Brain microvascular endothelial cell (primary cell): ENCODE results near the gene QPCT.

ENCODE experiments used
- DNase-seq: peaks from one replicate; pipeline ENCODE4 v3.0.0-alpha.2; 2020
- H3K27ac ChIP-seq: fragments of 250-450 bp; sonication (Bioruptor Pico); 2 replicates; pipeline ENCODE4 v1.5.1; 2020; ENCODE audit warnings: mild to moderate bottlenecking, moderate library complexity
- H3K27me3 ChIP-seq: fragments of 250-450 bp; sonication (Bioruptor Pico); replicated peaks from 2 replicates; pipeline ENCODE4 v1.5.1; 2020; ENCODE audit warnings: mild to moderate bottlenecking
- H3K36me3 ChIP-seq: fragments of 250-450 bp; sonication (Bioruptor Pico); replicated peaks from 2 replicates; pipeline ENCODE4 v1.5.1; 2020; ENCODE audit warnings: mild to moderate bottlenecking
- H3K4me3 ChIP-seq: 2 replicates; pipeline ENCODE4 v1.5.1; 2011; ENCODE audit warnings: low read depth, mild to moderate bottlenecking, control low read depth, low read length, moderate library complexity
- CTCF ChIP-seq: IDR thresholded peaks from 2 replicates; pipeline ENCODE4 v1.5.1; 2011; ENCODE audit warnings: low read depth, mild to moderate bottlenecking, moderate library complexity, low read length, control low read depth, inconsistent platforms; ENCODE audit errors: missing control alignments
- in situ Hi-C: cut with HindIII; loops from 2 replicates; pipeline ENCODE4 v1.10.0; 2017; ENCODE audit warnings: low sequenced_read_pairs, low pct_ligation_motif_present

Gene QPCT

DNA sequence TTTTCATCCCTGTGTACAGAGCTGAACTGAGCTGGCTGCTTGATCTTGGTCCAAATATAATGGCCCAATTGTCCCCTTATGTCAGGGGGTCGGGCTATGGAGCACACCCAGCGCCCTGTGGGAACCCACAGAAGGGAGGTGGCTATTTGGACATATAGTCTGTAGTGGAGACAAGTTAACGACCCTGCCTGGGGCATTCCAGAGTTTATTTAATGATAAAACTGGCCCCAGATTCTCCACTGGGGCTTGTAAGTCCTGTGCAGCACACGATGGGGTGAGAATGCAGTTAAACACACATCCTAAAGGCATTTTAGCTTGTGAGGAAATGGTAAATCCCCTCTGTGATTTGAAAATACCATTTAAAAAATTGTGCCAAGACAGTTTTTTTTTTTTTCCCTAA lies 72.9 kb downstream of the QPCT start:
- no peak for TF ChIP-seq CTCF
- peak; percentile 36 for DNase-seq
- Histone ChIP-seq H3K36me3 (no peaks in the 10 kb centered on the region), H3K27ac (peak overlapping the region; percentile 3), H3K27me3 (no peaks in the 10 kb centered on the region), H3K4me3 (no peak overlapping the region)
- in situ Hi-C loops = loop anchor here (25.0 kb wide), 1 partner anchor 445 kb away; no protein-coding TSS in a partner anchor

GRCh38 chr2:37418956-37419355 lies 74.5 kb downstream of the QPCT start:
- Histone ChIP-seq H3K36me3 (no peaks in the 10 kb centered on the region), H3K27me3 (no peaks in the 10 kb centered on the region), H3K27ac (no peak overlapping the region), H3K4me3 (no peak overlapping the region)
- no peak for DNase-seq
- in situ Hi-C loops = loop anchor here (25.0 kb wide), 1 partner anchor 443 kb away; no protein-coding TSS in a partner anchor
- TF ChIP-seq CTCF = no peak

DNA sequence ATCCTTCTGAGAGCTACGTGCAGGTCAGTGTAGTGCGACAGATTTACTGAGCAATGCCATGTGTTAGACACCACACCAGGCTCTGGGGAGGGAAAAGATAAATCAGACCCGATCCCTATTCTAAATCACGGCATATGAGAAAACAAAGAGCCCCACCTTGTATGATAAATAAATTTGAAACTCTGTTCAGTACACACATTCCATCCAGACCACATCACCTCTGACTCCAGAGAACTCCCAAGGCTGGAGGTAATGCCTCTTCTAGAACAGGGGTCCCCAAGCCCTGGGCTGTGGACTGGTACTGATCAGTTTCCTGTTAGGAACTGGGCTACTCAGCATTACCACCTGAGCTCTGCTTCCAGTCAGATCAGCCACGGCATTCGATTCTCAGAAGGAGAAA lies 77.3 kb downstream of the QPCT start:
- no peak overlapping the region for H3K27ac ChIP-seq
- no peaks in the 10 kb centered on the region for H3K27me3 ChIP-seq
- H3K4me3 ChIP-seq = no peak overlapping the region
- H3K36me3 ChIP-seq = no peaks in the 10 kb centered on the region
- no peak for DNase-seq
- in situ Hi-C loops = loop anchor here (25.0 kb wide), 1 partner anchor 441 kb away; no protein-coding TSS in a partner anchor
- no peak for TF ChIP-seq CTCF

- Histone ChIP-seq H3K4me3 (no peak overlapping the region), H3K27me3 (no peaks in the 10 kb centered on the region), H3K36me3 (no peaks in the 10 kb centered on the region), H3K27ac (no peak overlapping the region)
- in situ Hi-C loops = loop anchor here (25.0 kb wide), 1 partner anchor 439 kb away; no protein-coding TSS in a partner anchor
- TF ChIP-seq CTCF = no peak
- DNase-seq = no peak
These were observed 78.4 kb downstream of the QPCT start for GRCh38 chr2:37422816-37423215.
